ENCODE measurements around the gene RETREG3. TPM values are rescaled to one million over a fixed set of nuclear protein-coding genes. Genes with fewer than 3 reads are reported as not detected.

Gene RETREG3
- total and polyA plus RNA-seq, 2 of the 13 experiments (the other 11 are each of a cell fraction or from before 2014, with no cell fraction given): 47.0 to 55.8 TPM

DNA sequence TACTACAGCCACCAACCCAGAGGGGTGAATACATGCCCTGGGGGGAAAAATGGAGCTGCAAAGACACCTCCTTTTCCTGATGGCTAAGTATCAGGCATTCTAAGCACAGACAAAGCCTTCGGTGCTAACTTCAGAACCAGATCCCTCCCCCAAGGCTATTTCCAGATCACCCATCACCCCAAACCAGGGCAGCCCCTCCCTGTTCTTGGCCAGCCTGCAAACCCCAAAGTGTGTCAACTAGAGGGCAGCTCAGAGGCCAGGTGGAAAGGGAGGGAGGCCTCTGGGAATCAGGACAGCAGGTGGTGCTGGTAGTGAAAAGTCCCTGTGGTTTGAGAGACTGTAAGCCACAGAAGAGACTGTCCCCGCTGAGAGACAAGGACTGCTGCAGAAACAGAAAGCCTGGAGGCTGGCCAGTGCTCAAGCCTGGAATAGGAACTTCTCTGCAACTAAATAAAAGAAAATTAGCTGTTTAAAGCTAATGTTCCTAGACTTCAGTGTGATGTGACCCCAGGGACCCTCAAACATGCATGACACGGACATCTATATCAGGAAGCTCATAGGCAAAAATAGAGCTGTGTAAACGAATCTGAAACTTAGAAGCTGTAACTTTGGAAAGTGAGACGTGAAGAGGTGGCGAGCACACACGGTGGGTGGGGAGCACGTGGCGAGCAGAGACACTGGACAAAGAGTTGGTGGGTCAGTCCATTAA, 9.4 kb upstream of the RETREG3 start (continued):
- TF ChIP-seq, protein P1, sequence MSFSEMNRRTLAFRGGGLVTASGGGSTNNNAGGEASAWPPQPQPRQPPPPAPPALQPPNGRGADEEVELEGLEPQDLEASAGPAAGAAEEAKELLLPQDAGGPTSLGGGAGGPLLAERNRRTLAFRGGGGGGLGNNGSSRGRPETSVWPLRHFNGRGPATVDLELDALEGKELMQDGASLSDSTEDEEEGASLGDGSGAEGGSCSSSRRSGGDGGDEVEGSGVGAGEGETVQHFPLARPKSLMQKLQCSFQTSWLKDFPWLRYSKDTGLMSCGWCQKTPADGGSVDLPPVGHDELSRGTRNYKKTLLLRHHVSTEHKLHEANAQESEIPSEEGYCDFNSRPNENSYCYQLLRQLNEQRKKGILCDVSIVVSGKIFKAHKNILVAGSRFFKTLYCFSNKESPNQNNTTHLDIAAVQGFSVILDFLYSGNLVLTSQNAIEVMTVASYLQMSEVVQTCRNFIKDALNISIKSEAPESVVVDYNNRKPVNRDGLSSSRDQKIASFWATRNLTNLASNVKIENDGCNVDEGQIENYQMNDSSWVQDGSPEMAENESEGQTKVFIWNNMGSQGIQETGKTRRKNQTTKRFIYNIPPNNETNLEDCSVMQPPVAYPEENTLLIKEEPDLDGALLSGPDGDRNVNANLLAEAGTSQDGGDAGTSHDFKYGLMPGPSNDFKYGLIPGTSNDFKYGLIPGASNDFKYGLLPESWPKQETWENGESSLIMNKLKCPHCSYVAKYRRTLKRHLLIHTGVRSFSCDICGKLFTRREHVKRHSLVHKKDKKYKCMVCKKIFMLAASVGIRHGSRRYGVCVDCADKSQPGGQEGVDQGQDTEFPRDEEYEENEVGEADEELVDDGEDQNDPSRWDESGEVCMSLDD (CRISPR knock-in tag; IDR thresholded peaks at IDR 0.05; ENCODE audit: borderline replicate concordance): no peak
- no peak for TF ChIP-seq ZNF766 (CRISPR knock-in tag; IDR thresholded peaks at IDR 0.05; ENCODE audit: borderline replicate concordance)
- TF ChIP-seq SETDB1 (CRISPR knock-in tag; IDR thresholded peaks at IDR 0.05; ENCODE audit: borderline replicate concordance): no peak
- TF ChIP-seq, protein P2, sequence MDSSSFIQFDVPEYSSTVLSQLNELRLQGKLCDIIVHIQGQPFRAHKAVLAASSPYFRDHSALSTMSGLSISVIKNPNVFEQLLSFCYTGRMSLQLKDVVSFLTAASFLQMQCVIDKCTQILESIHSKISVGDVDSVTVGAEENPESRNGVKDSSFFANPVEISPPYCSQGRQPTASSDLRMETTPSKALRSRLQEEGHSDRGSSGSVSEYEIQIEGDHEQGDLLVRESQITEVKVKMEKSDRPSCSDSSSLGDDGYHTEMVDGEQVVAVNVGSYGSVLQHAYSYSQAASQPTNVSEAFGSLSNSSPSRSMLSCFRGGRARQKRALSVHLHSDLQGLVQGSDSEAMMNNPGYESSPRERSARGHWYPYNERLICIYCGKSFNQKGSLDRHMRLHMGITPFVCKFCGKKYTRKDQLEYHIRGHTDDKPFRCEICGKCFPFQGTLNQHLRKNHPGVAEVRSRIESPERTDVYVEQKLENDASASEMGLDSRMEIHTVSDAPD (CRISPR knock-in tag; IDR thresholded peaks at IDR 0.05): no peak
- no peak for TF ChIP-seq ZNF441 (CRISPR knock-in tag; IDR thresholded peaks at IDR 0.05; ENCODE audit: borderline replicate concordance)
- TF ChIP-seq, protein P3, sequence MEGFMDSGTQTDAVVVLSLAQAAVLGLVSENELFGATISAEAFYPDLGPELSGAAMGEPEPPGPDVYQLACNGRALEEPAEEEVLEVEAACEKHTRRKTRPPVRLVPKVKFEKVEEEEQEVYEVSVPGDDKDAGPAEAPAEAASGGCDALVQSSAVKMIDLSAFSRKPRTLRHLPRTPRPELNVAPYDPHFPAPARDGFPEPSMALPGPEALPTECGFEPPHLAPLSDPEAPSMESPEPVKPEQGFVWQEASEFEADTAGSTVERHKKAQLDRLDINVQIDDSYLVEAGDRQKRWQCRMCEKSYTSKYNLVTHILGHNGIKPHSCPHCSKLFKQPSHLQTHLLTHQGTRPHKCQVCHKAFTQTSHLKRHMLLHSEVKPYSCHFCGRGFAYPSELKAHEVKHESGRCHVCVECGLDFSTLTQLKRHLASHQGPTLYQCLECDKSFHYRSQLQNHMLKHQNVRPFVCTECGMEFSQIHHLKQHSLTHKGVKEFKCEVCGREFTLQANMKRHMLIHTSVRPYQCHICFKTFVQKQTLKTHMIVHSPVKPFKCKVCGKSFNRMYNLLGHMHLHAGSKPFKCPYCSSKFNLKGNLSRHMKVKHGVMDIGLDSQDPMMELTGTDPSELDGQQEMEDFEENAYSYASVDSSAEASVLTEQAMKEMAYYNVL (CRISPR knock-in tag; IDR thresholded peaks at IDR 0.05; ENCODE audit: borderline replicate concordance): no peak
- no peak for TF ChIP-seq ZNF431 (CRISPR knock-in tag; IDR thresholded peaks at IDR 0.05; ENCODE audit: borderline replicate concordance, low read depth)
- no peak for TF ChIP-seq SP140L (CRISPR knock-in tag; IDR thresholded peaks at IDR 0.05; ENCODE audit: borderline replicate concordance)
- TF ChIP-seq, protein P4, sequence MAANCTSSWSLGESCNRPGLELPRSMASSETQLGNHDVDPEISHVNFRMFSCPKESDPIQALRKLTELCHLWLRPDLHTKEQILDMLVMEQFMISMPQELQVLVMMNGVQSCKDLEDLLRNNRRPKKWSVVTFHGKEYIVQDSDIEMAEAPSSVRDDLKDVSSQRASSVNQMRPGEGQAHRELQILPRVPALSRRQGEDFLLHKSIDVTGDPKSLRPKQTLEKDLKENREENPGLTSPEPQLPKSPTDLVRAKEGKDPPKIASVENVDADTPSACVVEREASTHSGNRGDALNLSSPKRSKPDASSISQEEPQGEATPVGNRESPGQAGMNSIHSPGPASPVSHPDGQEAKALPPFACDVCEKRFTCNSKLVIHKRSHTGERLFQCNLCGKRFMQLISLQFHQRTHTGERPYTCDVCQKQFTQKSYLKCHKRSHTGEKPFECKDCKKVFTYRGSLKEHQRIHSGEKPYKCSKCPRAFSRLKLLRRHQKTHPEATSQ (CRISPR knock-in tag; IDR thresholded peaks at IDR 0.05; ENCODE audit: borderline replicate concordance): no peak
- TF ChIP-seq, protein P5, sequence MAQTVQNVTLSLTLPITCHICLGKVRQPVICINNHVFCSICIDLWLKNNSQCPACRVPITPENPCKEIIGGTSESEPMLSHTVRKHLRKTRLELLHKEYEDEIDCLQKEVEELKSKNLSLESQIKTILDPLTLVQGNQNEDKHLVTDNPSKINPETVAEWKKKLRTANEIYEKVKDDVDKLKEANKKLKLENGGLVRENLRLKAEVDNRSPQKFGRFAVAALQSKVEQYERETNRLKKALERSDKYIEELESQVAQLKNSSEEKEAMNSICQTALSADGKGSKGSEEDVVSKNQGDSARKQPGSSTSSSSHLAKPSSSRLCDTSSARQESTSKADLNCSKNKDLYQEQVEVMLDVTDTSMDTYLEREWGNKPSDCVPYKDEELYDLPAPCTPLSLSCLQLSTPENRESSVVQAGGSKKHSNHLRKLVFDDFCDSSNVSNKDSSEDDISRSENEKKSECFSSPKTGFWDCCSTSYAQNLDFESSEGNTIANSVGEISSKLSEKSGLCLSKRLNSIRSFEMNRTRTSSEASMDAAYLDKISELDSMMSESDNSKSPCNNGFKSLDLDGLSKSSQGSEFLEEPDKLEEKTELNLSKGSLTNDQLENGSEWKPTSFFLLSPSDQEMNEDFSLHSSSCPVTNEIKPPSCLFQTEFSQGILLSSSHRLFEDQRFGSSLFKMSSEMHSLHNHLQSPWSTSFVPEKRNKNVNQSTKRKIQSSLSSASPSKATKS (CRISPR knock-in tag; IDR thresholded peaks at IDR 0.05): no peak
- TF ChIP-seq ZNF260 (CRISPR knock-in tag; IDR thresholded peaks at IDR 0.05; ENCODE audit: borderline replicate concordance, low read depth): no peak
- peak; percentile 56; the same call in 1 of the 2 replicates for TF ChIP-seq SP5 (CRISPR knock-in tag; IDR thresholded peaks at IDR 0.05; ENCODE audit: borderline replicate concordance, low read depth)
- no peak for TF ChIP-seq HNRNPK (IDR thresholded peaks at IDR 0.05; ENCODE audit: low read depth, low read length, poor library complexity, severe bottlenecking)
- TF ChIP-seq NKX3-1 (CRISPR knock-in tag; IDR thresholded peaks at IDR 0.05): no peak
- no peak for TF ChIP-seq ZNF713 (CRISPR knock-in tag; IDR thresholded peaks at IDR 0.05)
- no peak for TF ChIP-seq ZNF549 (CRISPR knock-in tag; IDR thresholded peaks at IDR 0.05)
- TF ChIP-seq, protein P6, sequence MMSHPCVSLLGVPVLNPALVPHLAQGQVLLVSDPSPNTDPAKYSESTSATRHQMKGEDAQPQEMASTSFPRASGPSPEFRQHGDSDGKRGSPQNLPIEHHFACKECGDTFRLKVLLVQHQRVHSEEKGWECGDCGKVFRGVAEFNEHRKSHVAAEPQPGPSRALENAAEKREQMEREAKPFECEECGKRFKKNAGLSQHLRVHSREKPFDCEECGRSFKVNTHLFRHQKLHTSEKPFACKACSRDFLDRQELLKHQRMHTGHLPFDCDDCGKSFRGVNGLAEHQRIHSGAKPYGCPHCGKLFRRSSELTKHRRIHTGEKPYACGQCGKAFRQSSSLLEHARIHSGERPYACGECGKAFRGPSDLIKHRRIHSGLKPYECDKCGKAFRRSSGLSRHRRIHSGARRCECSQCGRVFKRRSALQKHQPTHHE (CRISPR knock-in tag; IDR thresholded peaks at IDR 0.05; ENCODE audit: borderline replicate concordance): no peak

Data from HepG2 (cell line).